ENCODE measurements around the gene EFCC1.

The EFCC1 gene

GRCh38 chr3:129025108-129025507 is 24.0 kb downstream of the EFCC1 start:
- Histone ChIP-seq H3K36me3 (ENCODE audit: control insufficient read depth, insufficient read depth, low read length) (no peaks in the 10 kb centered on the region), H3K4me3 (replicated peaks; ENCODE audit: low read depth, low read length) (no peak overlapping the region), H3K27me3 (replicated peaks; ENCODE audit: control insufficient read depth, insufficient read depth, low read length) (no peaks in the 10 kb centered on the region)
- DNase-seq (ENCODE audit: extremely low read depth, insufficient read length): no peak
- TF ChIP-seq CTCF (IDR thresholded peaks at IDR 0.05; ENCODE audit: insufficient read depth, low read length, poor library complexity, severe bottlenecking): no peak

- Histone ChIP-seq H3K4me3 (replicated peaks; ENCODE audit: low read depth, low read length) (no peak overlapping the region), H3K36me3 (ENCODE audit: control insufficient read depth, insufficient read depth, low read length) (no peaks in the 10 kb centered on the region), H3K27me3 (replicated peaks; ENCODE audit: control insufficient read depth, insufficient read depth, low read length) (no peaks in the 10 kb centered on the region)
- TF ChIP-seq CTCF (IDR thresholded peaks at IDR 0.05; ENCODE audit: insufficient read depth, low read length, poor library complexity, severe bottlenecking): no peak
- no peak for DNase-seq (ENCODE audit: extremely low read depth, insufficient read length)
Measured at GRCh38 chr3:129025691-129026435, 24.8 kb downstream of the EFCC1 start.

- no peaks in the 10 kb centered on the region for H3K27me3 ChIP-seq (replicated peaks; ENCODE audit: control insufficient read depth, insufficient read depth, low read length)
- H3K4me3 ChIP-seq (replicated peaks; ENCODE audit: low read depth, low read length): peak overlapping the region; percentile 63
- H3K36me3 ChIP-seq (ENCODE audit: control insufficient read depth, insufficient read depth, low read length): no peaks in the 10 kb centered on the region
- no peak for TF ChIP-seq CTCF (IDR thresholded peaks at IDR 0.05; ENCODE audit: insufficient read depth, low read length, poor library complexity, severe bottlenecking)
- peak; percentile 90 for DNase-seq (ENCODE audit: extremely low read depth, insufficient read length)
Measured at GRCh38 chr3:129026728-129027543, 25.8 kb downstream of the EFCC1 start.

GRCh38 chr3:129027544-129027880 is 26.4 kb downstream of the EFCC1 start:
- no peaks in the 10 kb centered on the region for H3K36me3 ChIP-seq (ENCODE audit: control insufficient read depth, insufficient read depth, low read length)
- no peak for TF ChIP-seq CTCF (IDR thresholded peaks at IDR 0.05; ENCODE audit: insufficient read depth, low read length, poor library complexity, severe bottlenecking)

GRCh38 chr3:129028866-129029265 is 27.8 kb downstream of the EFCC1 start:
- H3K27me3 ChIP-seq (replicated peaks; ENCODE audit: control insufficient read depth, insufficient read depth, low read length): no peaks in the 10 kb centered on the region
- H3K36me3 ChIP-seq (ENCODE audit: control insufficient read depth, insufficient read depth, low read length): no peaks in the 10 kb centered on the region
- DNase-seq (ENCODE audit: extremely low read depth, insufficient read length): no peak
- no peak for TF ChIP-seq CTCF (IDR thresholded peaks at IDR 0.05; ENCODE audit: insufficient read depth, low read length, poor library complexity, severe bottlenecking)
- no peak overlapping the region for H3K4me3 ChIP-seq (replicated peaks; ENCODE audit: low read depth, low read length)

More at GRCh38 chr3:129027544-129027880, 26.4 kb downstream of the EFCC1 start:
- no peaks in the 10 kb centered on the region for H3K27me3 ChIP-seq (replicated peaks; ENCODE audit: control insufficient read depth, insufficient read depth, low read length)
- DNase-seq (ENCODE audit: extremely low read depth, insufficient read length): no peak
- peak overlapping the region; percentile 63 for H3K4me3 ChIP-seq (replicated peaks; ENCODE audit: low read depth, low read length)

Data from GM06990 (cell line).